GM11168 (cell line): ENCODE measurements around the gene KIF12.
"Not testable (repeated sequence)": the region's sequence is repeated elsewhere in the genome, so short reads cannot be mapped to it uniquely, and the experiment has no call there.

Source experiments
- in situ Hi-C: fragments of 300-500 bp; cut with MboI; formaldehyde crosslinking; loops from one replicate; pipeline ENCODE4 v1.12.0; 2022; ENCODE audit warnings: low sequenced_read_pairs; ENCODE audit not compliant: unreplicated experiment

Gene KIF12

DNA sequence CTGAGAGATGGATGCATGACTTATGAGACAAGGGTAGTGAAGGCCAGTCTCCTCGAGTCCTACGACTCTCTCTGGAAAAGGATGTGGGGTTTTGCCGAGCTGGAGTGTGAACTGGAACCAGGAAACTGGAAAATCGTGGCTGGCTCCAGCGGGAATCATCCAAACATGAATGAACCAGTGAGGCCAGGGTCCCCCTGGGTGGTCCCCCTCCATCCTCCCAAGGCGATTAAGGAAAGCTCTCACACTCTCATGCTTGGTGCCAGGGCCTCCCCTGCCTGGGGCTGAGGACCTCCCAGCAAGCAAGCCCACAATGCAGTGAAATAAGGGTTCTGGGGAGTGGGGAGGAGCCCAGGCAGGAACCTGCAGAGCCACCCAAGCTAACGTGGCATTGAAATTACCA, 11.4 kb downstream of the KIF12 start:
- in situ Hi-C loops, result no loop called here

DNA sequence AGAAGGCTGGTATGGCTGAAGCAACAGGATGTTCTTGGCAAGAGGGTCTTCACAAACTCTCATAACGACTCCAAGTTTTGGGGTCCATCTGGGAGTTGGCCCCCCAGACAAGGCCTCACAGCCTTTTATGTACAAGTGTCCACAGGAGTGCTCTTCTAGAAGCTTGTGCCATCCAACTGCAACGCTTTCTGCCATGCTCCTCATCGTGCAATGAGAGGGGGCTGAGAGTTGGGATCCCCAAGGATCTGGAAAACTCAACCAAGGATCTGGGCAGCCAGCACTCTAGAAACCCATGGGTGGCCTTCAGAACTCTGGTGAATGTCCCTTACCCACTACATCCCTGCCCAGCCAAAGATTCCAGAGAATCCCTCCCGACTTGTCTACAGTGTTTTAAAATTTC, 12.5 kb downstream of the KIF12 start:
- in situ Hi-C loops, result no loop called here

DNA sequence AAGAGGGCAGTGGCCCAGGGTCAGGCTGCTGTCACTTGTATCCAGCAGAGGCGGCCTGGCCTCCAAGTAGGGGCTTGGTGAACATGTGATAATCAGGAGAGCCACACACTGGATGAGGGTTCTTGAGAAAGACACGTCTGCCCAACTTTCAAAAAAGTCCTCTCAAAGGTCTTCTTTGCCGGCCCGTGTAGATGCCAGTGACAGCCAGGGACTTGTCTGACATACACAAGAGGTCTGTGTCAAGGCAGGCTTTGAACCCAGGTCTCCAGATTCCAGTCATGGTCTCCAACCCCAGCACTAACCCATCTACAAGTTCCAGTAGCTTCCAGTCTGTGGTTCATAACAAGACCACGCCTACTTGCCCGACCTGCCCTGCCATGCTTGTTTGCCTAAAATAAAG, 13.1 kb downstream of the KIF12 start:
- in situ Hi-C loops, result no loop called here

DNA sequence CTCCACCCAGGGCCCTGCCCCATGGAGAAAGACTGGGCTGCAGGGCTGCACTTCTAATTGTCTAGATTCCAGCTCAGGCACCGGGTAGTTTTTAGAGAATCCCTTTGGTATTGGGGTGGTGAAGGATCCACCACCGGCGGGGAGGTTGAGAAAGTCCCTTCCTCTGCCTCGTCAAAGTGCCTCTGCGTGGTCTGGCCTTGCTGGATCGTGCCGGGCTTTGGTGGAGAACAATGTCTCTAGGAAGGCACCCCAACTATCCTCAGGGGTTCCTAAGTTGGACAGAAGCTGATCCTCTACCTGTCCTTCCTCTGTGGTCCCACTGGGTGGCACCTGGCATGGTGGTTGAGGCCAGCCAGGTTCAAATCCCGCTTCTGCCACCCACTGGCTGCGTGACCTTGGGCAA, 13.7 kb downstream of the KIF12 start:
- in situ Hi-C loops, result no loop called here

DNA sequence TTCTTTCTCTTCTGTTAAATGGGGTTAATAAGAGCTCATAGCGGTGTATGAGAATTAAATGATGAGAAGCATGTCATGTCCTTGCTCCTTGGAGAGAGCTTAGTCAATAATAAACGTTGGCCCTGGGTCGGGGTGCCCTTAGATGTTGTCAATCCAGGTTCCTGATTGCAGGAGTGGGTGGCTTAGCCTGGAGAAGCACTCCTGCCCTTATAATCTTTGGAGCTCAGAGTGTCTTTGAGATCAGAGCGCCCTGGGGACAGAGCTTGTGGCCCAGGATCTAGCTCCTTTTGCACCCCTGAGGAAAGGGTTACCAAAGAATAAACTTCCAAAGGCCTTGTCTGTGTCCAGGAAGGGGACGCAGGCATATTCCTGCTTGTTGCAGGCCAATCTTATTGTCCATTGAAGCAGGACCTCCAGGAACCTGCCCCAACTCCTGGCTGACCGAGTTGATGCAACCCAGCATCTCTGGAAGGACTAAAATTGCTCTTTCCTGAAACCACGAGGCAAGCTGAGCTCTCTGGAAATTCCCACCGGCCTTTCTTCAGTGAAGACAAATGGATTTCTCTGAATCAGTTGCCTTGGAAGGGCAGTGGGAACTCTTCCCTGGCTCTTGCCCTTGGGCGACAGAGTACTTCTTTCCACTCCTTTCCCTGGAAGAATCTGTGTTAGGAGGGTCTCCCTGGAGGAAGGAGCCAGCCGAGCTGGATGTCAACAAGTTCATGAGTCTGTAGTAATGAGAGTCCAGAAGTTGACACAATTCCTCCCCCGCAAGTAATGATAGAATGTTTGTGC, 14.6 kb downstream of the KIF12 start:
- in situ Hi-C loops, result no loop called here

DNA sequence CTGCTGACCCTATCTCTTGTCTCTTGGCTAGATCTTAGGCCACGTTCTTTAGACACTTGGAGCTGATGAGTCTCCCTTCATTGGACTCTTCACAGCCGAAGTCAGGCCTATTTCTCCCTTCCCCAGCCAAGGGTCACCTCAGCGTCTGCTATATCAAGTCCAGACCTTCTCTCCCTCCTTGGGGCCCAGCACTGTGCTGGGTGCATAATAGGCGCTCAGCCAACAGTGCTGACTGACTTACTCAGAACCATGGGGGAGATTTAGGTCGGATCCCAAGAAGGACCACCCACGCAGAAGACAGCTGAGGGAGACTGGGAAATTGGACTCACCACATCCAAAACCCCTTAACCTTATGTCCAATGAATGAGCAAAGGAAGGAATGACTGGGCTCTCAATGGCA, 15.4 kb downstream of the KIF12 start:
- in situ Hi-C loops, result no loop called here

DNA sequence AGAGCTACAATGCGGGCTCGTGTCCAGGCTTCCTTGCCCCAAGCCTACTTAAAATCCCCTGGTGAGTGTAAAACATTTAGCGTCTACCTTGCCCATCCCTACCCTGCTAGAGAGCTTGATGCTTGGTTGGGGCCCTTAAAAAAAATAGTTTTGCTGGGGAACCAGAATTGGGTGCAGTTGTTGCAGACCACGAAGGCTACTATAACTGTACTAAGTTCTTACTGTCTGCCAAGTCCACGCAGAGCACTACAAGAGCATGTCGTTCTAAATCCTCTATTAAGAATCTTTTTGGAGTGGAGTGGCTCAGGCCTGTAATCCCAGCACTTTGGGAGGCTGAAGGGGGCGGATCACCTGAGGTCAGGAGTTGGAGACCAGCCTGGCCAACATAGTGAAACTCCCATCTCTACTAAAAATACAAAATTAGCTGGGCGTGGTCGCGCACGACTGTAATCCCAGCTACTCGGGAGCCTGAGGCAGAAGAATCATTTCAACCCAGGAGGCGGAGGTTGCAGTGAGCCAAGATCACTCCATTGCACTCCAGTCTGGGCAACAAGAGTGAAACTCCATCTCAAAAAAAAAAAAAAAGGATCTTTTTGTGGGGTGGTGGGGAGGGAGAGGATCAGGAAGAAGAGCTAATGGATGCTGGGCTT, 16.2 kb downstream of the KIF12 start:
- in situ Hi-C loops, result not testable (repeated sequence)

DNA sequence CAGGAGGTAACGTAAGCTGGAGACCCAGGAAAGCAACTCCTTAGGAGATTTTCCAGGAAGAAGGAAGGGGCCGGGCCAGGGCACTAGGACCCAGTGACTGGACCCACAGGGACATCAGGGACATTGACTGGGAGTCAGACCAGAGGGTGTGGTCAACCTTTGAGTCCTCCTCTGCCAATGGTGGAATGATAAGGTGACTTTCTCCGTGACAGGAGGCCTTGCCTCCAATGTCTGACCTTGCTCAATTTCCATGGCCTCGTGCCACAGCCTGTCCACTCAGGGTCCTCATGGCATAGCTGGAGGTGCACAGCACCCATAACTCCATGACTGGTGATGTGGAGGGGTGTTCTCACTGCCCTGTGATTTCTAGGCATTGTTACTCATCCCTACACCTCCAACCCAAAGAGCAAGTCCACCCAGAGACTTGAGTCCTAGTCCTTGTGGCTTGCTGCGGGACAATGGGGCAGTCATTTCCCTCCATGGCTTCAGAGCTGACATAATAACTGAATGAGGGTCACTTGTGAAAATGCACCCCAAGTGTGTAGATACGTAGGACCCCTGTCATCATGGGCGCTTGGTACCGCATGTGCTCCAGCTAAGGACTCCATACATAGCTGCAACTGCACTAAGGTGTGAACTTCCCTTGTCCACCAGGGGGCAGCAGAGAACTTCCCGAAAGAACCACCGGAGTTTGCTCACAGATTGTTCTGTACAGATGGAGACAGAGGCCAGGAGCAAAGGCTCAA, 16.9 kb downstream of the KIF12 start:
- in situ Hi-C loops, result no loop called here

DNA sequence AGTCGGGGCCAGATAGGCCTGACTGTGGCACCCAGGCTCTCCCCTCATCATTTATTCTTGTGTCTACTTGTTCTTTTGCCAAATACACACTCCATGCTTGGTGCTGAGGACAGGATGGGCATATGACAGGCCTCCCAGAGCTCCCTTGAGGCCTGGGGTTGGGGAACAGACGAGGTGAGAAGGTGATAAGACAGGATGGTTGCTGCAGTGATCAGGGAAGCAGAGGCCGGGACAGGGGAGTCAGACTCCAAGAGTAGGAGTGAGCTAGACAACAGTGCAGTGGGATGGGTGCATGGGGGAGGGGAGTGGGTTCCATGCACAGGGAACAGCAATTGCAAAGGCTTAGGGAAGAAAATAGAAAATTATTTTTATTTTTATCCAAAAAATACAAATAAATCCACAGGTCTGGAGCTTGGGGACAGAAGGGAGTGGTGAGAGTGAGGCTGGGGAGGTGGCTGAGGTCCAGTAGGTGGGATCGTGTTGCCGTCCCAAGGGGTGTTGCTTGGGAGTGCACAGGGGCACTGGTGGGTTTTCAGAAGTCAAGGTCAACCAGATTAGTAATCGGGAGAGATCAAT, 17.6 kb downstream of the KIF12 start:
- in situ Hi-C loops, result no loop called here

DNA sequence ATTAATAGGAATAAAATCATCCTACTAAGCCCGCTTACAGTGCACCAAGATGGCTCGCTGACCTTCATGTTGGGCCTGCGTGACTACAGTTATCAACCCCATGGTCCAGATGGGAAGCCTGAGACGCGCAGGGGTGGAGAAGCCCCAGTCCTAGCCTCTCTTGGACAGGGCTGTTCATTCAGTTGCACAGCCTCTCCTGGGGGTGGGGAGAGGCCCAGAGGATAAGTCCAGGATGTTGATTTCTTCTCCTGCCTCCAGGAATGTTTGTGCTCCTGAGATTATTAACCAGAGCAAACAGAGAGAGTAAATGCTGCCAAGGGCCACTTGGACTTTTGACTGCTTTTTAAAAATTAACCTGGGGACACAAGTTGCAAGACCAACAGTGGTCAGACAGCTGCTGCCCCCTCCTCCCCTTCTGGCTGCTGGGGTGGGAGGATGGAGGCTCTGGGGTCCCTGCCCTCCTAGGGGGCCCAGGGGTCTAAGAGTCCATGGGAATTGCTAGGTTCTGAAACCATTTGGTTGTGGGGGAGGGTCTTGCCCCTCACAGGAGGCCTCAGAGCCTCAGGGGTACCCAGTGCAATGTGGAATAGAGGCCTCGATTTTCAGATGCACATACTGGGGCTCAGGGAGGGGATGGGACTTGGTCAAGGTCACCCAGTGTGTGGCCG, 18.2 kb downstream of the KIF12 start:
- in situ Hi-C loops, result no loop called here

DNA sequence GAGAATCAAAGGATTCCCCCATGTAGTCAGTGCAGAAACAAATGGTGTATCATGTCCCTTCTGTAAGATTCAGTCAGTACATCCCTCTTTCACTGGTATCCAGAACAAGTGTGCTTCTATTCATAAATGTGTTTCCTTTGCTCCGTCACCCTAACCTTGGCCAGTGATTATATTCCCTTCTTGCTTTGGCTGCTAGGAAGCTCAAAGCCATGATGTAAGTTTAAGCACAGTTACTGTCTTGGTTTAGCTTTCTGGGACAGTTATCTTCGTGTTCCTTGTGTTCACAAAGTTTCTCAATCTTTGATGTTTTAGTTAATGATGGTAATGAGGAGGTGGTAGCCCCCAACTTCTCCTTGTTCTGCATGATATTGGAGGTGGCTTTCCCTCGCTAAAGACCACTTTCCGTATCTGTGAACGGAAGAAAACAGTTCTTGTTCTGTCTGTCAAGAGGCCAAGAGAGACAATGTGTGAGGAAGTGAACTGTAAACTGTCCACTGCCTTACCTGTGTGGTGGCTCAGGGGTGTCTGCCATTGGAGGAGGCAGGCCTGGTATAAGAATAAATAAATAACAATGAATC, 18.8 kb downstream of the KIF12 start:
- in situ Hi-C loops, result no loop called here

DNA sequence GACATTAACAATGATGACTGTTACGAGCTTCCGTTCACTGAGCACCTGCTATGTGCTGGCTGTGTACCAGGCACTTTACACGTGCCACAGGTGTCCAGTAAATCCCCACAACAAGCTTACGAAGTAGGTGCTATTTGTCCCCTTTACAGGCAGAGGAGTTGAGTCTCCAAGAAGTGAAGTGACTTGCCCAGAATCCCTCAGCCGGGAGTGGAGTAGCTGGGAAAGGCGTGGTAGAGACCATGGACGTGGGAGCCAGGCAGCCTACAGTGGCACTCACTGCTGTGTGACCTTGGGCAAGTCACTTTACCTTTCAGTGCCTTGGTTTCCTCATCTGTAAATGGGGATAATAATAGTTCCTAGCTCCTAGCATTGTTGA, 20.3 kb downstream of the KIF12 start:
- in situ Hi-C loops, result no loop called here

DNA sequence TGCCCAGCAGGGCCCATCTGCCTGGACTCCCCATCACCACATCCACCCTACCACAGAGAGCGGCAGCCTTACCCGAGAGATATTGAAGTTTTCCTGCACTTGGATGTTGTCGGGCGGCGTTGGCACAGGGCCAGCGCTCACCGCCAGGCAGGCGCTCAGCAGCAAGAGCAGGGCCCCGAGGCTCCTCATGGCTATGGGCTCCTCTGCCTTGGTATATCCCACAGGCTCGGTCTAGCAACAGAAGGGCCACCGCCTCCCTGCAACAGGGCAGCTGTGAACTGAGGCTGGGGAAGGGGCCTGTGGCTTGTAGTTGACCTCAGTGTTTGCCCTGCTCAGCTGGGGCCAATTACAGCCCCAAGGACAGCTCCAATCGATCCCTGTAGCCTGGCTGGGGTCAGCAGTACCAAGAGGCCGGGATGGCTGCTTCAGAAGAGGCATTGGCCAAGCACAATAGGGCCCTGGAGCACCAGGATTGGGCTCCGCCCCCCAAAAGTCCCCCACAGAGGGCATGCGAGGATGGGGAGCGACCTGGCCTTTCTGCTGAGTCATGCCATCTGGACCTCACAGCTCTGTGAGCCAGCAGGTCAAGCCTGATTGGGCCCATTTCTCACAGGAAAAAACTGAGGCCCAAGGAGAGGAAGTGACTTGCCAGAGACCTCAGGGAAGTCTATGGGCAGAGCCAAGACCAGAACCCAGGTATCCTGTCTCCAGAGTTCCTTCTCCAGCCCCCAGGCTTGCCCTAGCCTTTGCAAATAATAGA, 20.9 kb downstream of the KIF12 start, which contains the start of gene AMBP:
AMBP (minus strand) TSS at position 280 of the 760 bp plus-strand sequence; CDS start at position 189, 91 bp downstream.
- in situ Hi-C loops, result no loop called here

DNA sequence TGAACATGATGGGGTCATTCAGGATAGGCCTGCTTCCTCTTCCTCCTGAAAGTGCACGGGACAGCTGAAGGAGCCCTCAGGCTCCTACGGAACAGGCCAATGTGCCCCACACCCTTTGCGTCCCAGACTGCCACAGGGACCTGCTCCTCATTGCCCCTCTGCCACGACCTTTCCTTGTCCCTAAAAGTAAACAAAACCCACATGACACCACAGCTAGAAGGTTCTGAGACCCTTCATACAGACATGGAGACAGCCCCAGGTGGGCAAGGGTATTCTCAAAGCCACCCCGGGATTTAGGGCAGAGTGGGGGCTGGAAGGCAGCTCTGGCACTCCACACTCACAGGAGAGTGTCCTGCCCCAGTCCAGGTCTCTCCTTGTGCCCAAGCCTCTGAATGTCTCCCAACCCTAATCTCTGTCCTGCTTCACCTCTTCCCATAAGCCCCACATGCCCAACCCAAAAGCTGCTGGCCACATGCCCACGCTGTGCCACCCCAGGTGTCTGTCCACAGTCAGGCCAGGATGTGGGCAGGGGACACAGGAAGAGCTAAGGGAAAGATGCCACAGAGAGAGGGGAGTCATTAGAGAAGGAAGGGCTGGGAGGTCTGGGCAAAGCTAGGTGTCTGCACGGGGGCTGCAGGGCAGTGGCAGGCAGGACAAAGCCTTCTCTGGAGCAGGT, 21.8 kb downstream of the KIF12 start:
- in situ Hi-C loops, result no loop called here

DNA sequence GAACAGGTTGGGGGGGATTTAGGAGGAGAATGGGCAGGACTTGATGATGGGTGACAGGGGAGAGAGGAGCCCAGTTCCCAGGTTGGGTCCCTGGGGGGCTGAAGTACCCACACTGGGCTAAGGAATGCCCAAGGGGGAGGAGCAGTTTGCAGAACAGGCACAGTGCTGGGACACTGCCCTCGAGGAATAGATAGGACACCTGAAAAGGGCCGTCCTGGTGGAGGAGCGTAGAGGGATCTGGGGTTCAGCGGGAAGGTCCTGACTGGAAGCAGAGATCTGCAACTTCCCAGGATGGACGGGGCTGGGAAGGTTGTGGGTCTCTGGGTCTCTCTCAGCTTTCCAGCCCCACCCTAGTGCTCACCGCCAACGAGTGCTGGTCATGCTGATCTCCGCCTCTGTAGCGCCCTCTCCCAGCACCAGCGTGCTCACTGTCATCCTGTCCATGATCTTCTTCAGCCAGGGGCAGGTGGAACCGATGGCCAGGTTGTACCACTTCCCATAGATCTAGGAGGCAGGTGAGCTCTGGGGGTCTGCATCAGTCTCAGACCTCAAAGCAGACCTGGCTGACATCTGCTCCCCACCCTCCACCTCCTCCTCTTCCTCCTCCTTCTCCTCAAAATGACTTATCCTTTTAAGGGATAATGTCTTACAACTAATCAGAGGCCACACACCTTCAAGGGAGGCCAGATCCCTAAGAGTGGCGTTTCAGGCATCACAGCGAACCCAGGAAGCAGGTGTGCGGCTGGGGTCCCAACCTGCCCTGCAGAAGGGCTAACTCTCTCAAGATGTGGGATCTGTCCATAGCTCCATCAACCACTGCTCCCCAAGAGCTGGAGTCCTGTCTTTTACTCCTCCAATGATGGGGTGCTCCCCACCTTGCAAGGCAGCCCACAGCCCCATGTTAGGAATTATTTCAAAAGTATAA, 22.6 kb downstream of the KIF12 start:
- in situ Hi-C loops, result no loop called here

DNA sequence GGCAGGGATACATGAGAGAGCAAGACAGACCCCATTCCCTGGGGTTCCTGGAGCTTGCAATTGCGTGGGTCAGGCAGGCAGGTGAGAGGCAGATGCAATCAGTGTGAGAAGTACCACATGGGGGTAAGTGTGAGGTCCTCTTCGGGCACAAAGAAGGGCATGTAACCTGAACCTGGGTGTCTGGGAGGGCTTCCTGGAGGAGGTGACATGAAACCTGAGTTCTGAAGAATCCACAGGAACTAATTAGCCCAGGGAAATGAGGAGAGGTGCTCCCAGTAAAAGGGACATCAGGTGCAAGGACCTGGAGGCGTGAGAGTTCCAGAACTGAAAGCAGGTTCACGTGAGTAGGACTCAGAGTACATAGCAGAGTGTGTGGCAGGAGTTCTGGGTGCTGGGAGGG, 23.5 kb downstream of the KIF12 start:
- in situ Hi-C loops, result no loop called here

DNA sequence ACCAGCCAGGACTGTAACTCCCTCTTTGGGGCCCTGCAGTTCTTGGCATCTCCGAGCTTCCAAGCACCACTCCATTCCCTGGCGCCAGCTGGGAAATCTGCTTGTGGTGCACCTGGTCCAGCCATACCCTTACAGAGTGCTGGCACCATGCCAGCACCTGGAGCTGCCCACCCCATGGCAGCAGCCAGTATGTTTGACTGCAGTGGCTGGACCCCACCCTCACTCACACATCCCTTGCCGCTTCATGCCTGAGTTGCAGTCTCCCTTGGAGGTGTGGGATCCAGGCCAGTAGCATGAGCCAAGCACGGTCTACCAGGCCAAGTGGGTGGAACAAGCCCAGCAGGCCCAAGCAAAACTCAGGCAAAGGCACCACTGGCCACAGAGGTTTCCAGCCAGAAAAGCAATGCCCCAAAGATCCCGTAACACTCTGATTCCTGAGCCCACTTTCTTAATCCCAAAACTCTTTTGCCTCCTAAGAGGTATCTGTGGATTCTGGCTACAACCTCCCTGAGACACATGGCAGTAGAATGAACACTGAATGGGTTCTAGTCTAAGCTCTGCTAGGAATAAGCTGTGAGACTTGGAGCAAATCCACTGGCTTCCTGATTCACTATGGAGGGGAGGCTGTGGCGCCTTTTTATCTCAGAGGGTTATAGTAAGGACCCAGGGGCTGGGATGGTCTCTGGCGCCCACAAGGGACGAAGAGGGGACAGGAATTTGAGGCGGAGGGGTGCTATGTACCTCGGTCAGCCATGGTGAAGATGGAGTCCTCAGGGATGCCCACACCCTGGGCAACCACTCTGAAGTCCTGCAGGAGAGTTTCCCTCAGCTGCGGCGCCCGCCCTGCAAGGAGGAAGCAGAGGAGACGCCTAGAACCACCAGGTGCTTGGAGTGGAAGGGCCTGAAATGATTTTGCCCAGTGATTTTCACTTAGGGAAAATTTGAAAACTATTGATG, 26.6 kb downstream of the KIF12 start:
- in situ Hi-C loops, result no loop called here
